Kidney epithelial cell (primary cell): Measurements from ENCODE around the gene MAP4K4. TPM values are rescaled to one million over a fixed set of nuclear protein-coding genes. Genes with fewer than 3 reads are reported as not detected.

ENCODE experiments used
- DNase-seq: peaks from one replicate; pipeline ENCODE4 v3.0.0-alpha.2; 2010; ENCODE audit warnings: low read depth
- H3K27me3 ChIP-seq: 2 replicates; pipeline ENCODE4 v1.6.0; 2011; ENCODE audit warnings: low read length; ENCODE audit not compliant: control insufficient read depth, insufficient read depth
- H3K36me3 ChIP-seq: 2 replicates; pipeline ENCODE4 v1.5.1; 2011; ENCODE audit warnings: low read length; ENCODE audit not compliant: control insufficient read depth, insufficient read depth
- H3K4me3 ChIP-seq: 2 replicates; pipeline ENCODE4 v1.5.1; 2011; ENCODE audit warnings: low read depth, mild to moderate bottlenecking, control low read depth, low read length
- total RNA-seq: library from RNA; depleted of rRNA; stranded (reverse); fragments of >200 nt; gene quantifications from 2 replicates; pipeline ENCODE4 v1.2.3, GENCODE V29; 2015
- TF ChIP-seq, protein P1 (sequence below): IDR thresholded peaks from 2 replicates; pipeline ENCODE4 v1.5.1; 2011; ENCODE audit warnings: mild to moderate bottlenecking, moderate library complexity, low read length, control low read depth, inconsistent platforms; ENCODE audit not compliant: insufficient read depth, poor library complexity, severe bottlenecking

Gene MAP4K4
- total RNA-seq, 1 donor from 2014 or later, result 134 TPM

DNA sequence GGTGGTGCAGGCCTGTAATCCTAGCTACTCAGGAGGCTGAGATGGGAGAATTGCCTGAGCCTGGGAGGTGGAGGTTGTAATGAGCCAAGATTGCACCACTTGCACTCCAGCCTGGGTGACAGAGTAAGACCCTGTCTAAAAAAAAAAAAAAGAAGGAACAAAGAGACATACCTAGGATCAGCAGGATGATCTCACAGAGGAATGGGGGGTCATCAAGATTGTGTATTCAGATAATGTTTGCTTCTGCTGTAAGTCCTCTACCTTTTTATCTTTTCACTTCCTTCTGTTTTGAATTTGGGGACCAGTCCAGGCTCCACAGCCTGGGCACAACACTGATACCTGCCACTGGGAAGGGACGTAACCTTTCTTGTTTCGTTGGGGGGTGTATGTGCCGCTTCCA, 53.2 kb downstream of the MAP4K4 start:
- DNase-seq, result no peak
- Histone ChIP-seq H3K27me3 (no peaks in the 10 kb centered on the region), H3K36me3 (no peaks in the 10 kb centered on the region), H3K4me3 (no peak overlapping the region)
- TF ChIP-seq, protein P1, sequence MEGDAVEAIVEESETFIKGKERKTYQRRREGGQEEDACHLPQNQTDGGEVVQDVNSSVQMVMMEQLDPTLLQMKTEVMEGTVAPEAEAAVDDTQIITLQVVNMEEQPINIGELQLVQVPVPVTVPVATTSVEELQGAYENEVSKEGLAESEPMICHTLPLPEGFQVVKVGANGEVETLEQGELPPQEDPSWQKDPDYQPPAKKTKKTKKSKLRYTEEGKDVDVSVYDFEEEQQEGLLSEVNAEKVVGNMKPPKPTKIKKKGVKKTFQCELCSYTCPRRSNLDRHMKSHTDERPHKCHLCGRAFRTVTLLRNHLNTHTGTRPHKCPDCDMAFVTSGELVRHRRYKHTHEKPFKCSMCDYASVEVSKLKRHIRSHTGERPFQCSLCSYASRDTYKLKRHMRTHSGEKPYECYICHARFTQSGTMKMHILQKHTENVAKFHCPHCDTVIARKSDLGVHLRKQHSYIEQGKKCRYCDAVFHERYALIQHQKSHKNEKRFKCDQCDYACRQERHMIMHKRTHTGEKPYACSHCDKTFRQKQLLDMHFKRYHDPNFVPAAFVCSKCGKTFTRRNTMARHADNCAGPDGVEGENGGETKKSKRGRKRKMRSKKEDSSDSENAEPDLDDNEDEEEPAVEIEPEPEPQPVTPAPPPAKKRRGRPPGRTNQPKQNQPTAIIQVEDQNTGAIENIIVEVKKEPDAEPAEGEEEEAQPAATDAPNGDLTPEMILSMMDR, result no peak

DNA sequence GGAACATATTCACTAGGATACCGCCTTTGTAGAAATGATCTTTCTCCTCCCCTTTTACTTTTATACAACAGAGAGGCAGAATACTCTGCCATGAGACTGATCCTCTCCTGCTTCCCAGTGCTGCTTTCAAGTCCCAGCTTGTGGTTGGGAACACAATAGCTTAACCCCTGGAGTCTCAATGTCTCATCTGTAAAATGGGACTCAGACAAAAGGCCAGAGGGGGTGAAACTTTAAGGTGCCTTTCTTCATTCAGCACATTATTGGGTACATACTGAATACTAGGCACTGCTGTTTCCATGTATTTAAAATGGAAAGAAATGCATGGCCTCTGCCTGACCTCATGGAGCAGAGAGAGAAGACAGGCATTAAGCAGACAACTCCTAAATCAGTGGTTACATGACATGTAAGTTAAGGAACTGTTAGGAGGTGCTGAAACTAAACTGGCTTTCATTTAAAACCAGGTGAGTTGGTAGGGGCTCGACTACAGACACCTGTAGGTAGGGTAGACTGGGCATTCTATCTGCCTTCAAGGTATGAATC, 53.8 kb downstream of the MAP4K4 start:
- Histone ChIP-seq H3K27me3 (no peaks in the 10 kb centered on the region), H3K4me3 (no peak overlapping the region), H3K36me3 (no peaks in the 10 kb centered on the region)
- DNase-seq, result no peak
- TF ChIP-seq, protein P1, result no peak

DNA sequence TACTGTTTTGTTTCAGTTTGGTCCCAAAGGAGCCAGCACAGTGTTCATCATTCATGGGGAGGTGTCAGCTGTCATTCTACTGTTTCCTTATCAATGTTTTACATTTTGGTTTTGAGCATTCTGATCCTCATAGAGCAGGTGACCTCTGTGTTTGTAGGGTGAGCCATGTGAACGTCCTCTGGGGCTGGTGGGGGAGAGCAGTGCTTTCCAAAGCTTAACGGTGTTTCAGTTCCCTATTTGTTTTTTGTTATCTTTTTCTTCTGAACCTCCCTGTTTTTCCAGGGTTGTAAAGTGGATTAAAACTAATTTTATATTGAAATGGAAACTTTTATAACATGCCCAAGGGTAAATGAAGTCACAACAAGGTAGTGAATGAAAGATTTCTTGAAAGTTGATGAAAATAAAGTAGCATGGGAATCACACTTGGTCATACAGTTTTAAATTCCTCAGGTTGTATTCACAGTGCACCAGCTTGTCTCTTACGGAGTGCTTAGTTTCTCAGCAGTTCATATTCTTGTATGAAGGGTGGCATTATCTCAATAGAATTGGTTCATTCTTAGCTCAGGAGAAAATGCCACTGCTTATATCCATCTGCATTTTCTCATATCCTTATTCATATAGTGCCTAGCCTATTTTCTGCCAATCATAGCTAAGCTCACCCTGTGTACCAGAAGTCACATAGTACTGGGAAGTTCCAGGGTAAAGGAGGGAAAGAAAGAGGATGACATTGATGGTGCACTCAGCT, 54.5 kb downstream of the MAP4K4 start:
- H3K27me3 ChIP-seq, result no peaks in the 10 kb centered on the region
- TF ChIP-seq, protein P1, result no peak
- no peaks in the 10 kb centered on the region for H3K36me3 ChIP-seq
- no peak for DNase-seq
- H3K4me3 ChIP-seq, result no peak overlapping the region

DNA sequence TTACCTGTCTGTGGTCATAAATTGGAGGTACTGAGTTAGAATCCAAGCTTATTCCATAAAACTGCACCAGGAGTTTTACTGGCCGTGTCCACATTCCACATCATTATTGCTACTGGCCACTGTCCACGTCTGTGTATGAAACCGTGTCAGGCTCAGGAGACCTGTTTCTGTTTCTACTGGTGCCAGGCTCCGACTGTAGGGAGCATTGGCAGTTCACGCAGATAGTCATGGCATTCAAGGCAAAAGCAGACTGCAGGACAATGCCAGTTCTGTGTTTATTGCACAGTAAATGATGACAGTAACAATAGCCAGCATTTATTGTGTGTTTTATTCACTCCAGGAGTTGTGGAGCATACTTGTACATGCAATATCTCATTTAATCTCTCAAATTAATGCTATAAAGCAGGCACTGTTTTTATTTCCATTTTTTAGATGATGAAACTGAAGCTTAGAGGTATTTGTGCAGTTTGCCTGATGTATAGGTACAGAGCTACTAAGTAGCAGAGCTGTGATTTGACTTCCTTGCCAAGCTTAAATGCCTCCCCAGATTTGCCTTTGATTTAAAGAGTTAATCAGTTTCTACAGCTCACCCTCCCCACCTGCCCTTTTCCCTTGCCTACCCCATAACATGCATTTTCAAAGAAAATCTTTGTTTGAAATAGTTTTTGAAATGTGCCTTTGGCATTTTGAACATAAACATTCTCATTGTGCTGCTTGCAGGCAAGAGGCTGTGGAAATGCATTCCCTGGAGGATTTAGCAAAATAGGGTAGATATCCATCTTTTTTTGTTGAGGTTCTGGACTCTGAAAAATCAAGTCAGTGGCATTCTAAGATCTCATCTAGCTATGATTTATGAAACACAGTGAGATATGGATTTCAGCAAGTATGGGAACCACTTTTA, 55.5 kb downstream of the MAP4K4 start:
- Histone ChIP-seq H3K27me3 (no peaks in the 10 kb centered on the region), H3K4me3 (no peak overlapping the region), H3K36me3 (no peaks in the 10 kb centered on the region)
- TF ChIP-seq, protein P1, result no peak
- DNase-seq, result no peak

DNA sequence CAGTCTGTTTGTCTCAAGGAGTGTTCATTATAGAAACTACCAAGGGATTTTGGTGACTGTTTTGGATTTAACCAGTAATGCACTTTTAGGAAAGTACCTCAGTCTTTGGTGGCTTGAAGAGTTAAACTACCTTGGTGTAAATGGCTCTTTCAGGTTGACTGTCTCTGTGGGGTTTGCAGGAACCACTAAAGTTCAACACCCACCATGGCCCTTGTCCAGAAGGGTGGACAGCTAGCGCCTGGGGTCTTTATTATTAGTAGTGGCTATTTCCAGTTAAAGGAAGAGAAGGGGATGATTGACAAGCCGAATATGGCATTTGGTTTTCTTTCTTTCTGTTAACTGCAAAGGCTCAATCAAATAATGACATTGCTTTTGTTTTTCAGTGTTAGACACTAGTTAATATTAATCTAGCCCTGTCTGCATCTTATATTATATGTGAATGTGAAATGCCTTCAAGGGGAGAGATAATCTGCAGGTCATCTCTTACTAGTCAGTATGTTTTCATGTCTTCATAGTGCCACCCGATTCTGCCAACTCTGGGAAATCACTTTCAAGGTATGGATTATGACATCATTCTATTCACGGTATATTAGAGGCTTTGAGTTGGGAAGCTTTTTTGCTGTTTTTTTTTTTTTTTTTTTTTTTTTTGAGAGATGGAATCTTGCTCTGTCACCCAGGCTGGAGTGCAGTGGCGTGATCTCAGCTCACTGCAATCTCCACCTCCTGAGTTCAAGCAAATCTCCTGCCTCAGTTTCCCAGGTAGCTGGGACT, 56.4 kb downstream of the MAP4K4 start:
- H3K27me3 ChIP-seq, result no peaks in the 10 kb centered on the region
- no peaks in the 10 kb centered on the region for H3K36me3 ChIP-seq
- TF ChIP-seq, protein P1, result no peak
- H3K4me3 ChIP-seq, result no peak overlapping the region
- no peak for DNase-seq
